Smooth muscle cell (in vitro differentiated cells): ENCODE measurements around the gene CCR5AS.

ENCODE experiments used
- DNase-seq: peaks from one replicate; lab custom pipeline; 2025; ENCODE audit not compliant: unreplicated experiment; lab: John Stamatoyannopoulos, UW
- H2AFZ ChIP-seq: fragments of 200-600 bp; sonication (generic); 2 replicates; pipeline ENCODE4 v1.6.0; 2016; ENCODE audit warnings: antibody characterized with exemption, low read depth, mild to moderate bottlenecking
- H3F3A ChIP-seq: fragments of 200-600 bp; sonication (generic); 2 replicates; pipeline ENCODE4 v1.6.0; 2017; ENCODE audit warnings: antibody characterized with exemption, low read depth
- H3K27ac ChIP-seq: fragments of 200-600 bp; sonication (generic); 2 replicates; pipeline ENCODE4 v1.5.1; 2016; ENCODE audit warnings: low read depth, mild to moderate bottlenecking
- H3K27me3 ChIP-seq: fragments of 200-600 bp; sonication (generic); 2 replicates; pipeline ENCODE4 v1.6.1; 2016; ENCODE audit warnings: low read depth, mild to moderate bottlenecking
- H3K36me3 ChIP-seq: fragments of 200-600 bp; sonication (generic); 2 replicates; pipeline ENCODE4 v1.5.1; 2016; ENCODE audit warnings: low read depth
- H3K4me1 ChIP-seq: fragments of 200-600 bp; sonication (generic); 2 replicates; pipeline ENCODE4 v1.5.1; 2016; ENCODE audit warnings: low read depth
- H3K4me2 ChIP-seq: fragments of 200-600 bp; sonication (generic); 2 replicates; pipeline ENCODE4 v1.6.0; 2016; ENCODE audit warnings: mild to moderate bottlenecking
- H3K4me3 ChIP-seq: fragments of 200-600 bp; sonication (generic); 2 replicates; pipeline ENCODE4 v1.5.1; 2016; ENCODE audit warnings: mild to moderate bottlenecking
- H3K79me2 ChIP-seq: fragments of 200-600 bp; sonication (generic); 2 replicates; pipeline ENCODE4 v1.6.0; 2016; ENCODE audit warnings: low read depth, mild to moderate bottlenecking
- H3K9ac ChIP-seq: fragments of 200-600 bp; sonication (generic); 2 replicates; pipeline ENCODE4 v1.6.0; 2016; ENCODE audit warnings: low read depth
- H3K9me3 ChIP-seq: fragments of 200-600 bp; sonication (generic); replicated peaks from 2 replicates; pipeline ENCODE4 v1.5.1; 2016; ENCODE audit warnings: low read depth
- H4K20me1 ChIP-seq: fragments of 200-600 bp; sonication (generic); 2 replicates; pipeline ENCODE4 v1.6.0; 2016; ENCODE audit warnings: low read depth
- WGBS: methylation state at CpG from one replicate; pipeline ENCODE4 v1.1.7; 2016; ENCODE audit warnings: low lambda C conversion rate; 5-methylcytosine and 5-hydroxymethylcytosine counted together
- TF ChIP-seq, protein P1 (sequence below): fragments of 200-600 bp; sonication (generic); IDR thresholded peaks from 2 replicates; pipeline ENCODE4 v1.5.1; 2017; ENCODE audit warnings: borderline replicate concordance, mild to moderate bottlenecking, antibody characterized with exemption; ENCODE audit not compliant: insufficient read depth, poor library complexity, severe bottlenecking

Gene CCR5AS

DNA sequence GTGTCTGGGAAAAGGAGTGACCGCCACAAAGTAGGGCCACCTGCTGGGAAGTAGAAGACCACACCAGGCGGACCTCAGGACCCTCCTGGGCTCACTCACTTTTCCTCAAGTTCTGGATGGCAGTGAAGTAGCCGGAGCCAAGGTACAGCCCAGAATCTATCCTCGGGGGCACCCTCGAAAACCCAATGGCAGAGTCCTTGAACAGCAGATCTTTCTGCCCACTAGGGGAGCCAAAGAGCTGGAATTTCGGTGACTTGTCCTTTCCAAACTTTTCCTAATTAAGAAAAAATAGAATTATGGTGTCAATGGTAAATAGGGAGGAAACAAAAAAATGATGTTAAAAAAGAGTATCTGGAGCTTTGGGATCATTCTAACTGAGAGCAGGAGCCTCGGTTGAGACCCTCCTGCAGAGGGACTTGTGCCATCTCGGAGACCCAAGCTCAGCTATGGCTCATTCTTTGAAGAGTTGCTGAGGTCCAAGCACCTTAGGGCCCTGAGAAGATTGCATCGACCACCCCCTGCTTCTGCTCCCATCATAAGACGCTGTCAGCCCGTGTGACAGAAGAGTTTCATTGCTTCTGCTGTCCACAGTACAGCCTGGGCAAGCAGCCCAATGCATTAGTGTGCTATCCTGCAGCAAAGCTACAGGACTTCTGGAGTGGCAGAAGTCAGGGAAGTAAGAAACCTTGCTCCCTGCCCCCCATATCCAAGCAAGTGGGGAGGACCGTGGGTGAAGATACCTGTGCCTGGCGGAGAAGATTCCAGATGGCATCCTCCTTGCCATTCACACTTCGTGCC is 43.1 kb upstream of the CCR5AS start:
- no peak for DNase-seq

DNA sequence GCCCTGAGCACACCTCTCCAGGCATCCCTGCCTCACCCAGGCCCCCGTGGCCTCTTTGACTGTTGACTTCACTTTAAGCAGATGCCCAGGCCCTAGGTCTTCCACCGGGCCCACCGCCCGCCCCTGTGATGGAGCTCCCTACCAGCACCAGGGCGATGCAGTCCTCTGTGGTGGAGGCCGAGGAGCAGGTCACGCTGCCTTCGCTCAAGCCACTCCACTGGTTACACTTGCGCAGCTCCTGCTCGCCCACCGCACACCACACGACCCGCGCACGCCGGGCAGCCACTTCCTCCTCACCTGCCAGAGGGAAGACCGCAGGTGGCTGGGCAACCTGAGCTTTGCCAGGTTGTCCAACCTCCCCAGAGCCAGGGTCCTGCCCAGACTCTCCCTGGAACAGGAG is 41.9 kb upstream of the CCR5AS start:
- Histone ChIP-seq H2AFZ (no peak overlapping the region), H4K20me1 (no peaks in the 10 kb centered on the region), H3K9ac (no peak overlapping the region), H3K4me1 (no peaks in the 10 kb centered on the region), H3K4me2 (no peak overlapping the region), H3K4me3 (no peak overlapping the region), H3K27me3 (peaks cover 17% of the 10 kb centered on the region), H3F3A (no peaks in the 10 kb centered on the region), H3K36me3 (no peaks in the 10 kb centered on the region), H3K79me2 (no peaks in the 10 kb centered on the region), H3K9me3 (no peaks in the 10 kb centered on the region), H3K27ac (no peak overlapping the region)
- 93% methylated on average over 17 of the region's 17 CpGs for WGBS
- TF ChIP-seq, protein P1, sequence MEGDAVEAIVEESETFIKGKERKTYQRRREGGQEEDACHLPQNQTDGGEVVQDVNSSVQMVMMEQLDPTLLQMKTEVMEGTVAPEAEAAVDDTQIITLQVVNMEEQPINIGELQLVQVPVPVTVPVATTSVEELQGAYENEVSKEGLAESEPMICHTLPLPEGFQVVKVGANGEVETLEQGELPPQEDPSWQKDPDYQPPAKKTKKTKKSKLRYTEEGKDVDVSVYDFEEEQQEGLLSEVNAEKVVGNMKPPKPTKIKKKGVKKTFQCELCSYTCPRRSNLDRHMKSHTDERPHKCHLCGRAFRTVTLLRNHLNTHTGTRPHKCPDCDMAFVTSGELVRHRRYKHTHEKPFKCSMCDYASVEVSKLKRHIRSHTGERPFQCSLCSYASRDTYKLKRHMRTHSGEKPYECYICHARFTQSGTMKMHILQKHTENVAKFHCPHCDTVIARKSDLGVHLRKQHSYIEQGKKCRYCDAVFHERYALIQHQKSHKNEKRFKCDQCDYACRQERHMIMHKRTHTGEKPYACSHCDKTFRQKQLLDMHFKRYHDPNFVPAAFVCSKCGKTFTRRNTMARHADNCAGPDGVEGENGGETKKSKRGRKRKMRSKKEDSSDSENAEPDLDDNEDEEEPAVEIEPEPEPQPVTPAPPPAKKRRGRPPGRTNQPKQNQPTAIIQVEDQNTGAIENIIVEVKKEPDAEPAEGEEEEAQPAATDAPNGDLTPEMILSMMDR, result no peak
- DNase-seq, result no peak

More for the DNA sequence above, 43.1 kb upstream of the CCR5AS start:
- TF ChIP-seq, protein P1, result peak; percentile 58
- H2AFZ ChIP-seq, result no peak overlapping the region
- WGBS, result 84% methylated on average over 14 of the region's 14 CpGs
- no peaks in the 10 kb centered on the region for H3K9me3 ChIP-seq
- no peak overlapping the region for H3K9ac ChIP-seq
- no peaks in the 10 kb centered on the region for H3K36me3 ChIP-seq
- peaks cover 17% of the 10 kb centered on the region for H3K27me3 ChIP-seq
- no peak overlapping the region for H3K4me3 ChIP-seq
- H4K20me1 ChIP-seq, result no peaks in the 10 kb centered on the region
- no peaks in the 10 kb centered on the region for H3K79me2 ChIP-seq
- H3K4me1 ChIP-seq, result no peaks in the 10 kb centered on the region
- H3F3A ChIP-seq, result no peaks in the 10 kb centered on the region
- H3K4me2 ChIP-seq, result no peak overlapping the region
- H3K27ac ChIP-seq, result no peak overlapping the region

- Histone ChIP-seq H3K36me3 (no peaks in the 10 kb centered on the region), H3F3A (no peaks in the 10 kb centered on the region), H3K79me2 (no peaks in the 10 kb centered on the region), H3K27ac (no peak overlapping the region), H3K9me3 (no peaks in the 10 kb centered on the region), H2AFZ (no peak overlapping the region), H4K20me1 (no peaks in the 10 kb centered on the region), H3K4me2 (no peak overlapping the region), H3K9ac (no peak overlapping the region), H3K4me1 (no peaks in the 10 kb centered on the region), H3K27me3 (peaks cover 4% of the 10 kb centered on the region), H3K4me3 (no peak overlapping the region)
- 91% methylated on average over 5 of the region's 5 CpGs for WGBS
- no peak for DNase-seq
- TF ChIP-seq, protein P1, result no peak
Measured at GRCh38 chr3:46447228-46447985, 40.5 kb upstream of the CCR5AS start.
